ENCODE data around the gene GCK.

GCK gene

GRCh38 chr7:44195889-44196288 is 6.7 kb upstream of the GCK start:
- TF ChIP-seq, protein P1, sequence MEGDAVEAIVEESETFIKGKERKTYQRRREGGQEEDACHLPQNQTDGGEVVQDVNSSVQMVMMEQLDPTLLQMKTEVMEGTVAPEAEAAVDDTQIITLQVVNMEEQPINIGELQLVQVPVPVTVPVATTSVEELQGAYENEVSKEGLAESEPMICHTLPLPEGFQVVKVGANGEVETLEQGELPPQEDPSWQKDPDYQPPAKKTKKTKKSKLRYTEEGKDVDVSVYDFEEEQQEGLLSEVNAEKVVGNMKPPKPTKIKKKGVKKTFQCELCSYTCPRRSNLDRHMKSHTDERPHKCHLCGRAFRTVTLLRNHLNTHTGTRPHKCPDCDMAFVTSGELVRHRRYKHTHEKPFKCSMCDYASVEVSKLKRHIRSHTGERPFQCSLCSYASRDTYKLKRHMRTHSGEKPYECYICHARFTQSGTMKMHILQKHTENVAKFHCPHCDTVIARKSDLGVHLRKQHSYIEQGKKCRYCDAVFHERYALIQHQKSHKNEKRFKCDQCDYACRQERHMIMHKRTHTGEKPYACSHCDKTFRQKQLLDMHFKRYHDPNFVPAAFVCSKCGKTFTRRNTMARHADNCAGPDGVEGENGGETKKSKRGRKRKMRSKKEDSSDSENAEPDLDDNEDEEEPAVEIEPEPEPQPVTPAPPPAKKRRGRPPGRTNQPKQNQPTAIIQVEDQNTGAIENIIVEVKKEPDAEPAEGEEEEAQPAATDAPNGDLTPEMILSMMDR (conservative IDR thresholded peaks at IDR 0.05; ENCODE audit: low read depth, low read length) = no peak
- no peak for DNase-seq (ENCODE audit: low read depth)
- no peak overlapping the region for H3K4me3 ChIP-seq (ENCODE audit: low read depth, low read length)

DNA sequence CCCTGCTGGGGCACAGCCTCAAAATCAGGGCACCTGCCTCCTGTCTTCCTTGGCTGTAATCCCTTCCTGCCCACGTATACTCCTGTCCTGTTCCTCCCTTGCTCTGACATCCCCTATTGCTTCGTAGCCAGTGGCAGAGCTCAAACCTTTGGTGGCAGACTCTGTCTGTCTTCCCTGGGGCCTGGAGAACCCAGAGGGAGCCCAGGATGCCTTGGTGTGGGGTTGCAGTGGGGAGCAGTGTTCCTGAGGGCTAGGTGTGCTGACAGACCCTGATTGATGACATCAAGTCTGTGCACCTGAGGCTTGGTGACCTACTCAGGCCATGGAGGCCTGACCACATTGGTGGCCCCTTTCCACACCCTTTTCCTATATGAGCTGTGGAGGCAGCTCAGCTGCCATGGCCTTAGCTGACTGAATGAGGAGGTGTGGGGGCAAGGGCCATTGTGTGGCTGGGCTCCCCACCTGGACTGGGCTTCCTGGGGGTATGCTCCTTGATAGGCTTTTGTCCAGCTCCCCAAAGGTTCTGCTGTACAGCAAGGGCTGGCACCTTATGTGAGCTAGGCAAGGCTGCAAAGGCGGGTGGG is 5.4 kb upstream of the GCK start:
- TF ChIP-seq, protein P1 (conservative IDR thresholded peaks at IDR 0.05; ENCODE audit: low read depth, low read length) = no peak
- no peak overlapping the region for H3K4me3 ChIP-seq (ENCODE audit: low read depth, low read length)

DNA sequence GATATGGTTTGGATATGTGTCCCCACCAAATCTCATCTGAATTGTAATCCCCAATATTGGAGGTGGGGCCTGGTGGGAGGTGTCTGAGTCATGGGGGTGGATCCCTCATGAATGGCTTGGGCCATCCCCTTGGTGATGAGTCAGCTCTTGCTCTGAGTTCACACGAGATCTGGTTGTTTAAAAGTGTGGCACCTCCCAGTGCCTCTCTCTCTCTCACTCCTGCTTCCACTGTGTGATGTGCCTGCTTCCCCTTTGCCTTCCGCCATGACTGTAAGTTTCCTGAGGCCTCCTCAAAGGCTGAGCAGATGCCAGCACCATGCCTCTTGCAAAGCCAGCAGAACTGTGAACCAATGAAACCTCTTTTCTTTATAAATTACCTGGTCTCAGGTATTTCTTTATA is 4.8 kb upstream of the GCK start:
- DNase-seq (ENCODE audit: low read depth) = peak; percentile 26
- no peak overlapping the region for H3K4me3 ChIP-seq (ENCODE audit: low read depth, low read length)
- TF ChIP-seq, protein P1 (conservative IDR thresholded peaks at IDR 0.05; ENCODE audit: low read depth, low read length) = no peak

More for the DNA sequence above, 5.4 kb upstream of the GCK start:
- DNase-seq (ENCODE audit: low read depth) = no peak

DNA sequence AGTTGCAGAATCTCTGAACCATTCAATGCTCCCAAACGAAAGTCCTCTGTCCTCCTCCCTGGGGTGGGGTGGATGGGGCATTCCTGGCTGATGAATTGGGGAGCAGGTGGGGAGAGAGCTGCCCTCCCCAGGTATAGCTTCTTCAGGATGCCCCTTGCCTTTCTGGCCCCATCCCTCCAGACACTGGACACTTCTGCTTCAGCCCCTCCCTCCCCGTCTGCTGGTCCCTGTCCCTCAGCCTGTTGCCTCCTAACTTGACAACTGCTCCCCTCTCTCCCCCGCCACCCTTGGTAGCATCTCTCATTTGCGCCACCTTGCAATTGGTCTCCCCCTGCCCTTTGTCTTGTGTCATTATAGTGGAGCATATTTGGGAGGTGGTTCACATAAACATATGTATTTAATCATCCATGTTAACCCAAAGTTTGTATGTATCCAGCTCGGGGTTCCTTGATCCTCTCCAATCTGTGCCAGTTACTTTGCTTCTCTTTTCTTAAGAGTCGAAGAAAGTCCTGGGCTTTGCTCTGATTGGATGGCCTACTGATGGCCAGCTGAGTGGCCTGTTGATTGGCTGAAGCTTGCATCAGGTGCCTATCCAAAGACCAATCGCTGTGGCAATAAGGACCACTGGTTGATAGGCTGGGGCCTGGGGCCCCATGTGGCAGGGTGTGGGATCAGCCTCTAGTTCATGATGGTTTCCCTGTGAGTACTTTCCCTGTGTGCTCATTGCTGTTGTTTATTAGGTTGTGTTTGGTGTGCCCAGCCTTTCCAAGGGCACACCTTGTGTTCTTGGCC is 4.0 kb upstream of the GCK start:
- no peak for DNase-seq (ENCODE audit: low read depth)
- no peak overlapping the region for H3K4me3 ChIP-seq (ENCODE audit: low read depth, low read length)
- TF ChIP-seq, protein P1 (conservative IDR thresholded peaks at IDR 0.05; ENCODE audit: low read depth, low read length) = no peak

DNA sequence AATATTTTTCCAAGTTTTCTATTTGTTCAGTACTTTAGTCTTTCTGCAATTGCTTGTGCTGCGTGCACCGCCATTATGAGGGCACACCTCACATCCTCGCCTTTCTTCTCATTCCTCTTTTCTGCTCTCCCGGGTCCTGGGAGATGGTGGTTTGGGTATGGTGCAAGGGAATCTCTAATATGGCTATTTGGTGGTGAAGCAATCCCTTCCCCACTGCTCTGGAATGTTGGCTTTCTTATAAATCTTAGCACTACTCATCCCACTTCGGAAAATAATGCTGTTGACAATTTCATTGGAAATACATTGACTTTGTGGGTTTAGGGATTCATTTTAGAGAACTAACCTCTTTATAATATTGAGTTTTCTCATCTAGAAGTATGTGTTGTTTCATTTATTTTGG is 1.9 kb upstream of the GCK start:
- TF ChIP-seq, protein P1 (conservative IDR thresholded peaks at IDR 0.05; ENCODE audit: low read depth, low read length) = no peak
- DNase-seq (ENCODE audit: low read depth) = no peak
- no peak overlapping the region for H3K4me3 ChIP-seq (ENCODE audit: low read depth, low read length)

DNA sequence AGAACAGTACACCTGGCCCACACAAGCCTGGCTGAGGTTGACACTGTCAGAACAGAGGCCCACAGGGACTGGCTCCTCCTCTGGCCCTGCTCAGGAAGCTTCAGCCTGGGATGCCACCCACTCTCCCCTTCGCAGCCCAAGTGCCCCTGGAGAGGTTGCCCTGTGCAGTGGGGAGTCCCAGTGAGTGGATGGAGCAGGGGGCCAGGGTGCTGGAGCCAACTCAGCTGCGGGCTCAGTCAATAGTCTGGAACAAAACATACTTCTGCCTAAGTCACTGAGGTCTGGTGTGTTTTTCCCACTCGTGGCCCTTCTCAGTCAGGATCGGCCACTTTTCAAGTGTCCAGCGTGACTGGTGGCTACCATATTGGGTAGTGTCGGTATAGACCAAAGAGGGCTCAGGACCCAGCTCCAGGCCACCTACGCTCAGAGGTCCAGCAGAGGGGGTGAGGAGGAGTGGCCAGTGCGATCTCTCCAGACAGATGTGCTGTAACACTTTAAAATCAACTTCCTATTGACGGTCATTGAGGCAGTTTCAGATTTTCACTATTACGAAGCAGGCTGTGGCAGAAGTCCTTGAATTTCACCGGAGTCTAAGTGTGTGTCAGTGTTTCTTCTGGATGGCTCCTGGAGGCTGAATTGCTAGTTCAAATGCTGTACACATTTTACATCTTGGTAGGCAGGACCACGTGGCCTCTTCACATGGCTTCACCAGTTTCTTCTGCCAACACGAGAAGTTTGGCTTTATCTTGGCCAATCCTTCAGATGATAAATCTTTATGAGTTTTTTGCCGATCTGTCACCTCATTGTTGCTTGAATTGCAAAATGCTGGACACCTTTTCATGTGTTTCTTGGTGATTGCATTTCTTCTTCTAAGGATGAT is 994 bp upstream of the GCK start:
- H3K4me3 ChIP-seq (ENCODE audit: low read depth, low read length) = no peak overlapping the region
- TF ChIP-seq, protein P1 (conservative IDR thresholded peaks at IDR 0.05; ENCODE audit: low read depth, low read length) = no peak
- DNase-seq (ENCODE audit: low read depth) = no peak

Data from choroid plexus epithelial cell (primary cell).